DMS53 (cell line): ENCODE results near the gene PYROXD2.
"Not testable (repeated sequence)": the region's sequence is repeated elsewhere in the genome, so short reads cannot be mapped to it uniquely, and the experiment has no call there.

Experiments used
- DNase-seq: peaks from one replicate; lab custom pipeline; 2025; lab: John Stamatoyannopoulos, UW

PYROXD2 gene

GRCh38 chr10:98390406-98390805, 24.6 kb downstream of the PYROXD2 start:
- no peak for DNase-seq

- DNase-seq: no peak
Measured at GRCh38 chr10:98389398-98389797, 25.6 kb downstream of the PYROXD2 start.

GRCh38 chr10:98388101-98388655, 26.8 kb downstream of the PYROXD2 start:
- no peak for DNase-seq

- no peak for DNase-seq
Measured at GRCh38 chr10:98384531-98385133, 30.4 kb downstream of the PYROXD2 start.

GRCh38 chr10:98383869-98384268, 31.1 kb downstream of the PYROXD2 start:
- DNase-seq: no peak

GRCh38 chr10:98383134-98383667, 31.8 kb downstream of the PYROXD2 start:
- not testable (repeated sequence) for DNase-seq

GRCh38 chr10:98382691-98383101, 32.3 kb downstream of the PYROXD2 start:
- DNase-seq: no peak

GRCh38 chr10:98380493-98381339, 34.3 kb downstream of the PYROXD2 start:
- DNase-seq: no peak

GRCh38 chr10:98378722-98379121, 36.3 kb downstream of the PYROXD2 start:
- peak; percentile 18 for DNase-seq

GRCh38 chr10:98377536-98377935, 37.4 kb downstream of the PYROXD2 start:
- DNase-seq: no peak

GRCh38 chr10:98377001-98377400, 38.0 kb downstream of the PYROXD2 start:
- no peak for DNase-seq

- DNase-seq: peak; percentile 47
Measured at GRCh38 chr10:98376485-98376884, 38.5 kb downstream of the PYROXD2 start.

GRCh38 chr10:98374217-98374985, 40.6 kb downstream of the PYROXD2 start:
- peak; percentile 87 for DNase-seq

GRCh38 chr10:98373260-98374040, 41.5 kb downstream of the PYROXD2 start:
- no peak for DNase-seq

- peak; percentile 63 for DNase-seq
Measured at GRCh38 chr10:98370831-98371820, 43.9 kb downstream of the PYROXD2 start.

GRCh38 chr10:98369801-98370200, 45.2 kb downstream of the PYROXD2 start:
- DNase-seq: no peak

- no peak for DNase-seq
Measured at GRCh38 chr10:98368644-98369043, 46.3 kb downstream of the PYROXD2 start.

GRCh38 chr10:98367604-98368451, 47.2 kb downstream of the PYROXD2 start:
- DNase-seq: no peak

GRCh38 chr10:98366062-98366530, 48.9 kb downstream of the PYROXD2 start:
- DNase-seq: no peak
